ENCODE results near the gene DOK5.
A peak's percentile ranks its signal among the peaks of the same experiment; 100 is the strongest.

Gene DOK5

DNA sequence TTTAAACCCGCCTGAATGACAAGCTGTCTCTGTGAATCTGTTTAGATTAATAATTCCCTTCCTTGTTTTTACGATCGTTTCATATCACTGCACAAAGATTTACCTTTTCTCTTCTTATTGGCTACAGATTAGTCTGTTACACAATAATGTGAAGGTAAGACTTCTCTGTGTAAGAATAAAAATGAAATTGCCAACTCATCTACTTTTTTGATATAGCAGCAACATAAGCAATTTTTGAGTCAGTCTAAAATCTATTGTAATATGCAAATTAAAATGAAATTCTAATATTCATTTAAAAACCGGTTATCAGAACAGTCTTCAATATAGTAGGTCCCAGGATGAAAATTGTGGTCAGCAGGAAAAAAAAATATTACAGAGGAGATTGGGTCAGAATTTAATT is 155.2 kb downstream of the DOK5 start:
- Mint-ChIP-seq H3K4me1 (peaks cover 11% of the 10 kb centered on the region), H3K36me3 (no peaks in the 10 kb centered on the region), H3K27ac (no peak overlapping the region), H3K4me3 (no peak overlapping the region), H3K9me3 (no peaks in the 10 kb centered on the region), H3K27me3 (peaks cover 6% of the 10 kb centered on the region)
- DNase-seq (ENCODE audit: low spot score in 2 of 2) (no peak), ATAC-seq (ENCODE audit: low read depth) (no peak)

DNA sequence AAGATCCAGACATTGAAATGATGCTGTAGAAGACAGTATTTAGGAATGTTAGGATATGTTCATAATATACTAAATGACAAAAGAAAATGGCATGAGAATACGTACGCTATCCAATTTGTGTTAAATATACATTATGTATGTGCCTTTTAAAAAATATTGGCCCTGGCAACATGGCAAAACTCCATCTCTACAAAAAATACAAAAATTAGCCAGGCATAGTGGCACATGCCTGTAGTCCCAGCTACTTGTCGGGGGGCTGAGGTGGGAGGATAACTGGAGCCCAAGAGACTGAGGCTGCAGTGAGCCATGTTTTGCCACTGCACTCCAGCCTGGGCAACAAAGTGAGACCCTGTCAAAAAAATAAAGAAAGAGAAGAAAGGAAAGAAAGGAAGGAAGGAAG is 155.7 kb downstream of the DOK5 start:
- Mint-ChIP-seq H3K27ac (no peak overlapping the region), H3K36me3 (no peaks in the 10 kb centered on the region), H3K27me3 (peaks cover 4% of the 10 kb centered on the region), H3K4me3 (no peak overlapping the region), H3K4me1 (peaks cover 11% of the 10 kb centered on the region), H3K9me3 (no peaks in the 10 kb centered on the region)
- ATAC-seq (ENCODE audit: low read depth) (no peak), DNase-seq (ENCODE audit: low spot score in 2 of 2) (no peak)

DNA sequence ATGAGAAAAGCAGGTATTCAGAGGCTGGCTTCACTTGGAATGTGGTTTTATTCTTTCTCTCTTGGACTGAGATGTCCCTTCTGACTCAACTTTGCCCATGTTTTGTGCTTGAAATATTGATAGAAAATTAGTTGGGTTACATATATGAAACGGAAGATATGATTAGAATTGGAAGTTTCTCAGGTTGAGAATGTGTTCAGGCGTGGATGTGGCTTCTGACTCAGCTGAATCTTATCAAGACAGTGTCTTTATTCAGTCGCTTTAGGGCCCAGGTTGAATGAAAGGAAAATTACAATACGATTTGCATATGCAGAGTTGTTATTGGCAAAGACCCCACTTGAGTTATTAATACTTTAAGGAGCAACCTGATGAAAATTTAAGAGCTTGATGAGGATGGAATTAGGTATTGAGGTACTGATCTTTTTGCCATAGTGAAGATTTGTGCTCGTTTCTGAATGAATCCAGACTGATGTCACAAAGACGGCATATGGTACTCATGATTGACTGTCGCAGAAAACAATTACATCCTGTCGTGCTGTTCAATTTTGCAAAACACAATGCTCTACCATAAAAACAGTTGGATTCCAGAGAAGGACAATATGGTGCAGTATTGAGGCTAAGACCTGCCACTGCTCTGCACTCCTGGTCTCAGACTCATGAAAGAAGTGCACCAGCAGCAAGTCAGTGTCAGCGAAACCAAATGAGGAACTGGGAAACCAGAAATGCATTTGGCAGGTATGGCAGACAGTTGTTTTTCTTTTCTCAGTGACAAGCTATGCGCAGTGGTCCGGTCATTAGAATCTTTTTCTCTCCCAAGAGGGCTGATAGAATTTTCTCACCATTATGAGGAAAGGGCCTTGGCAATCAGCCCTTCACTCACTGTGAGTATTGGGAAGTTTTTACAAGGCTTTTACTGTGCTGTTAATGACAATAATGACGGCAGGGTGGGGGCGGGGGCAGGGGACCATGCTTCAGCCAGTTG is 158.3 kb downstream of the DOK5 start:
- Mint-ChIP-seq H3K9me3 (no peaks in the 10 kb centered on the region), H3K4me3 (peak overlapping the region; percentile 50), H3K27ac (peak overlapping the region; percentile 45), H3K27me3 (peaks cover 2% of the 10 kb centered on the region), H3K36me3 (no peaks in the 10 kb centered on the region), H3K4me1 (peaks cover 11% of the 10 kb centered on the region)
- DNase-seq (ENCODE audit: low spot score in 2 of 2) (peak; percentile 11 to 26), ATAC-seq (ENCODE audit: low read depth) (peak; percentile 93)

DNA sequence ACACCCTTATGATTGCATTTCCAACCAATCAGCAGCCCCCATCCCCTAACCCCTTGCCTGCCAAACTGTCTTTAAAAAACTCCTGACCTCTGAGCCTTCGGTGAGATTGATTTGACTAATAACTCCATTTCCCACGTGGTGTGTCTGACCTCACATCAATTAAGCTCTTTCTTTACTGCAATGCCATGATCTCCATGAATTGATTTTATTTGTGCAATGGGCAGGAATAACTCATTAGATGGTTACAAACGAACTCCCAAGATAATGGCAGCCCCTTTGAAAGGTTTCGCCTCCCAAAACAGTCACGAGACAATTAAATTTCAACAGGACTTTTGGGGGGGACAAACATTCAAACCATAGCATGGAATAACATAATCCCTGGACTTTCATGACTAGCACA is 161.2 kb downstream of the DOK5 start:
- ATAC-seq (ENCODE audit: low read depth) (no peak), DNase-seq (ENCODE audit: low spot score in 2 of 2) (no peak)
- Mint-ChIP-seq H3K27me3 (peaks cover 2% of the 10 kb centered on the region), H3K4me1 (peaks cover 11% of the 10 kb centered on the region), H3K36me3 (no peaks in the 10 kb centered on the region), H3K27ac (no peak overlapping the region), H3K4me3 (no peak overlapping the region), H3K9me3 (no peaks in the 10 kb centered on the region)

DNA sequence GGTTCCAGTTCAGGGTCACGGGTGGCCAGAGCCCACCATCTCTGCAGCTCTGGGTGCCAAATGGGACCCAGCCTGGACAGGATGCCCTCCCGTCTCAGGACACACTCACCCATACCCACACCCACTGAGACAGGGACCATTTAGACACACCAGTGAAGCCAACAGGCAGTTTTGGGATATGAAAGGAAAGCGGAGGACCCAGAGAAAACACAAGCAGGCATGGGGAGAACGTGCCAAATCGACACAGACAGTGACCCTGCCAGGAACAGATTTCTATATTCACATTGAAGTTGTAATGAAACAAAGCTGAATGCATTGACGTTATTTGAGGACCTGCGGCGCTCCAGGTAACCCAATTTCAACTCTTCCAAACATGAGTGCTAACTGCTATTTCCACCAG is 164.5 kb downstream of the DOK5 start:
- ATAC-seq (ENCODE audit: low read depth) (no peak), DNase-seq (ENCODE audit: low spot score in 2 of 2) (no peak)
- Mint-ChIP-seq H3K27me3 (peaks cover 4% of the 10 kb centered on the region), H3K4me1 (no peaks in the 10 kb centered on the region), H3K4me3 (no peak overlapping the region), H3K36me3 (no peaks in the 10 kb centered on the region), H3K27ac (no peak overlapping the region), H3K9me3 (no peaks in the 10 kb centered on the region)

DNA sequence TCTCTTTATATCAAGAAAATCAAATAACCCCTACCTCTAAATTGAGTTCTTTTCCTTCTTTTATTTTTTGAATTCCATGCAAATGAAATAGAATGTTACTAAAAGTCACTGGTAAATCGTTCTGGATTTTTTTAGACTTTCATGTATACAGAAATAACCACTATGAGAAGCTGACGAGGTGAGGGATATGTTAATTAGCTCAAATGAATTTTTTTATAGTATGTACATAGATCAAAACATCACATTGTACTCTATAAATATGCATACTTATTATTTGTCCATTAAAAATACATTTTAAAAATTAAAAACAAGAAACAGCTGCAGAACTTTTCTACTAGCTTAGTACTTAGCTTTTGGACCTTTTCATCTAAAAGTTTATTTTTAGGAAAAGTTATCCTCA is 165.4 kb downstream of the DOK5 start:
- H3K9me3 Mint-ChIP-seq, result no peaks in the 10 kb centered on the region
- no peak for ATAC-seq (ENCODE audit: low read depth)
- H3K4me1 Mint-ChIP-seq, result no peaks in the 10 kb centered on the region
- no peak overlapping the region for H3K27ac Mint-ChIP-seq
- H3K4me3 Mint-ChIP-seq, result no peak overlapping the region
- H3K36me3 Mint-ChIP-seq, result no peaks in the 10 kb centered on the region
- H3K27me3 Mint-ChIP-seq, result peaks cover 4% of the 10 kb centered on the region
- no peak for DNase-seq (ENCODE audit: low spot score in 2 of 2)

DNA sequence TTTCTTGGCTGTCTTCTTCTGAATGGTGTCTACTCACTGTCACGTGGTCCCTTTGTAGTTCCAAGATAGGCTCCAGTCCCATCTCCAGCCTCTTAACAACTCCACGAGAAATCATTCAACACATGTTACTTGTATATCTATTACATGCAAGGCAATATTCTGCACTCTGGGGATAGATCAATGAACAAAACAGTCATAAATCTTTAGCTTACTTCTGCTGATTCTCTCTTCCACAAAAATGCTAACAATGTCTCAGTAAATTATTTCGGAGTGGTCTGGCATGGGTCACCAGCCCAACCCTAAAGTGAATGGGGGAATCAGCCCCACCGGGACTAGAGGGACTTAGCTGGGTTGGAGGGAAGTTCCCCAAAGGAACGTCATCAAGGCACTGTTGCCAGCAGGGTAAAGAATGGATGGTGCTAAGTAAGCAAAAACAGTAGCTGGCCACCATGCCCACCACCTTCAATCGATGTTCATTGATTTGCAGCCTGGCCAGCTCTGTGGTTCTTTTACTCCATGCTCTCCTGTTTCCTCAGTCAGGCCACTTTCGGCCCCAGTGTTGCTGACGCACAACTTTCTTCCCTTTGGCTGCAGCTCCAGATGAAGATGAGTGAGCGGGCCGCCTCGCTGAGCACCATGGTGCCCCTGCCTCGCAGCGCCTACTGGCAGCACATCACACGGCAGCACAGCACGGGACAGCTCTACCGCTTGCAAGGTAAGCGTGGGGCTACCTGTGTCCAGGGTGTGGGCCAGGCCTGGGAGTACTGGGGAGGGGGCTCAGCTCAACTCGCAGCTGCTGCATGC is 167.7 kb downstream of the DOK5 start:
- Mint-ChIP-seq H3K4me3 (no peak overlapping the region), H3K36me3 (no peaks in the 10 kb centered on the region), H3K4me1 (no peaks in the 10 kb centered on the region), H3K27ac (no peak overlapping the region), H3K9me3 (no peaks in the 10 kb centered on the region), H3K27me3 (peaks cover 4% of the 10 kb centered on the region)
- no peak for DNase-seq (ENCODE audit: low spot score in 2 of 2)
- ATAC-seq (ENCODE audit: low read depth), result no peak

DNA sequence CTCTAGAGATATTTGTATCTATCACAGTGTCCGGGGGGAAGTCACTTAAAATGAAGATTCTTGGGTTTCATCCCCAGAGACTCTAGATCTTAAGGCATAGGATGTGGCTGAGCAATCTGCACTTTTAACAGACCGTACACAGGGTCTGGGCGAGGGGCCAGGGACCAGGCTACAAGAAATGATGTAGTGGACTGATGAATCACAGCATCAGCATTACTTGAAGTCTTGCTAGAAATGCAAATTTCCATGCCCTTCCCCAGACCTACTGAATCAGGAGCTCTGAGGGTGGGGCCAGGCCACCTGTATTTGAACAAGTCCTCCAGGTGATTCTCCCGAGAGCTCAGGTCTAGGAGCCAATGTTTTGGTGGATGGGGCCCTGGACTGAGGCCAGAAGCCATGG is 168.4 kb downstream of the DOK5 start:
- H3K27me3 Mint-ChIP-seq, result peaks cover 6% of the 10 kb centered on the region
- no peaks in the 10 kb centered on the region for H3K4me1 Mint-ChIP-seq
- no peak overlapping the region for H3K27ac Mint-ChIP-seq
- no peaks in the 10 kb centered on the region for H3K36me3 Mint-ChIP-seq
- DNase-seq (ENCODE audit: low spot score in 2 of 2) (no peak), ATAC-seq (ENCODE audit: low read depth) (no peak)
- H3K4me3 Mint-ChIP-seq, result no peak overlapping the region
- H3K9me3 Mint-ChIP-seq, result no peaks in the 10 kb centered on the region

DNA sequence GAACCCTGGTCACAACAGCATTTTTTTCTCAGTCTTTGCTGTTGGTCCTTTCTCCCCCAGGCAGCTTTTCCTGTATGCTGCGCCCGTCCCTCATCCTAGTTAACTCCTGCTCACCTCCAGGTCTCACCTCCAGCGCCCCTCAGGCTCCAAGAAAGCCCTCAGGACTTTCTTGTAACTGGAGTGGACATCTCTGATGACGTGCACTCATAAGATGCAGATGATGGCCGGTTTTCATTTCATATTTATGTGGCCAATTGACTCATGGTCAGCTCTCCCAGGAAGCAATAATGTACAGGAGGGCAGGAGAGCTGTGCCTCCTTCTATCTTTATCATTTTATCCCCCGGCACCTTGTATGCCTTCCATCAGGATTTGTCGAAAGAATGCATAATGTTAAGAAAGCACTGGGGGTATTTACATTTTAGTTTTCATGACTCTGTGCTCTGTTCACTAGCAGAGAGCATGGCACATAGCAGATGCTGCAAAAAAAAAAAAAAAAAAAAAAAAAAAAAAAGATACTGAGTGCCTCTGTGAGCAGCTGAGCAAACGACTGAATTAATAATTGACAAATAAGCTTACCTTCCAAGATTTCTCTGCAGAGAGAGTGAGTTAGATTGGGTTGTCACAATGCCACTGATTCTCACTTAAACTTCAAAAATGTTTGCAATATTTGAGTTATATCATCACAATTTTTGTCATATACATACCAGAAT is 170.2 kb downstream of the DOK5 start:
- Mint-ChIP-seq H3K36me3 (no peaks in the 10 kb centered on the region), H3K4me3 (no peak overlapping the region), H3K27me3 (peaks cover 4% of the 10 kb centered on the region), H3K27ac (no peak overlapping the region), H3K4me1 (no peaks in the 10 kb centered on the region), H3K9me3 (no peaks in the 10 kb centered on the region)
- DNase-seq (ENCODE audit: low spot score in 2 of 2) (no peak), ATAC-seq (ENCODE audit: low read depth) (no peak)

DNA sequence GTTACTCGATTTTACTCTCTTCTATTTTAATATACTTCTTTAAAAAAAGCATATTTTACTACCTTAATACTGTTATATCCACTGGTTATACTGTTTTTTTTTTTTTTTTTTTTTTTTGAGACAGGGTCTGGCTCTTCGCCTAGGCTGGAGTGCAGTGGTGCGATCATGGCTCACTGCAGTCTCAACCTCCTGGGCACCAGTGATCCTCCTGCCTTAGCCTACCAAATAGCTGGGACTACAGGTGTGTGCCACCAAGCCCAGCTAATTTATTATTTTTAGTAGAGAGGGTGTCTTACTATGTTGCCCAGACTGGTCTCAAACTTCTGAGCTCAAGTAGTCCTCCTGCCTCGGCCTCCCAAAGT is 170.7 kb downstream of the DOK5 start:
- no peak overlapping the region for H3K27ac Mint-ChIP-seq
- H3K36me3 Mint-ChIP-seq, result no peaks in the 10 kb centered on the region
- H3K9me3 Mint-ChIP-seq, result no peaks in the 10 kb centered on the region
- DNase-seq (ENCODE audit: low spot score in 2 of 2) (no peak), ATAC-seq (ENCODE audit: low read depth) (no peak)
- H3K27me3 Mint-ChIP-seq, result peaks cover 7% of the 10 kb centered on the region
- H3K4me1 Mint-ChIP-seq, result no peaks in the 10 kb centered on the region
- H3K4me3 Mint-ChIP-seq, result no peak overlapping the region

DNA sequence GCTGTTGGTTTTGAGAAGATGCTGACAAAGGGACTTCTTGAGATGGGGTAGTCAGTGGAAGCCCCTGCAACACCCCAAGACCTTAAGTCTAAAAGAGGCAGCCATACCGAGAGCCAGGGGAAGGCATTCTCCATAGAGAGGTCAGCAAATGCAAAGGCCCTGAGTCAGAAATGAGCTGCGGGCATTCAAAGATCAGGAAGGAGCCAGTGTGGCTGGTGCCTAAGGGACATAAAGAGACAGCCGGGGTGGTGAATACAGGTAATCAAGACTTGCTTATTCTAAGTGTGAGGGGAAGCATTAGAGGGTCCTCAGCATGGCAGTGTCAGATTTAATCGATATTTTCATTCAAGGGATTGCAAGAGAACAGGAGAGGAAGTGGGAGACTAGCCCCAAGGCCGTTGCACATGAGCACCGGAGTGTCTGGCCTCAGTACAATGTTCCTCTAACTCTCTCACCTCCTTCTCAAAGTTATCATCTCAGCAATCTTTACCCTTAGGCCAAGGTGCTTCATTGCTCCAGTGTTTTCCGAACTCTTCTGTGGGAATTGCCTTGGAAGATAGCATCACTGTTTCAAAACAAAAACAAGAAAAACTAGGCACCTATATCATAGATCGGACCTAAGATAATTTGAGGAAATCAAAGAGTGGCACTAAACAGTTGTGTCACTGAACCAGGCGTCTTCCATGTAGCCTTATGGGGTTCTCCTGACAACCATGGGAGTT is 173.2 kb downstream of the DOK5 start:
- H3K4me3 Mint-ChIP-seq, result no peak overlapping the region
- H3K9me3 Mint-ChIP-seq, result no peaks in the 10 kb centered on the region
- H3K27ac Mint-ChIP-seq, result no peak overlapping the region
- H3K4me1 Mint-ChIP-seq, result no peaks in the 10 kb centered on the region
- DNase-seq (ENCODE audit: low spot score in 2 of 2) (no peak), ATAC-seq (ENCODE audit: low read depth) (no peak)
- H3K36me3 Mint-ChIP-seq, result no peaks in the 10 kb centered on the region
- H3K27me3 Mint-ChIP-seq, result peaks cover 5% of the 10 kb centered on the region

DNA sequence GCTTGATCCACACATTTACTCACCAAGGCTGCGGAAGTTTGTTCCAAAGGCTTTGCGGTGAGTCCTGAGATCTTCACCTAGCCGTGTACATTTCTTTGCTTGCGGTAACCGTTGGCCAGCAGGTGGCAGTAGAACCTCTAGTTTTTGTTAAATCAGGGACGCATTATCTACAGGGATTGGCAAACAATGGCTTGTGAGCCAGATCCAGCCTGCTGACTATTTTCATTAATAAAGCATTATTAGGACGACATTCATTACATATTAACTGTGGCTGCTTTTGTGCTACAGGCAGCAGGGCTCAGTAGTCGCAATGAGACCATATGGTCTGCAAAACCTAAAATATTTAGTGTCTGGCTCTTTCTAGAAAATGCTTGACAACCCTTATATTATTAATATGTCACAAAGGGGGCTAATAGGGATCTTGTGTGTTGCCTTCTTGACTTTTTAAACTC is 174.1 kb downstream of the DOK5 start:
- peak; percentile 48 to 65 for DNase-seq (ENCODE audit: low spot score in 2 of 2)
- peak; percentile 53 for ATAC-seq (ENCODE audit: low read depth)
- Mint-ChIP-seq H3K36me3 (no peaks in the 10 kb centered on the region), H3K9me3 (no peaks in the 10 kb centered on the region), H3K4me1 (no peaks in the 10 kb centered on the region), H3K27ac (no peak overlapping the region), H3K4me3 (no peak overlapping the region), H3K27me3 (peaks cover 5% of the 10 kb centered on the region)

DNA sequence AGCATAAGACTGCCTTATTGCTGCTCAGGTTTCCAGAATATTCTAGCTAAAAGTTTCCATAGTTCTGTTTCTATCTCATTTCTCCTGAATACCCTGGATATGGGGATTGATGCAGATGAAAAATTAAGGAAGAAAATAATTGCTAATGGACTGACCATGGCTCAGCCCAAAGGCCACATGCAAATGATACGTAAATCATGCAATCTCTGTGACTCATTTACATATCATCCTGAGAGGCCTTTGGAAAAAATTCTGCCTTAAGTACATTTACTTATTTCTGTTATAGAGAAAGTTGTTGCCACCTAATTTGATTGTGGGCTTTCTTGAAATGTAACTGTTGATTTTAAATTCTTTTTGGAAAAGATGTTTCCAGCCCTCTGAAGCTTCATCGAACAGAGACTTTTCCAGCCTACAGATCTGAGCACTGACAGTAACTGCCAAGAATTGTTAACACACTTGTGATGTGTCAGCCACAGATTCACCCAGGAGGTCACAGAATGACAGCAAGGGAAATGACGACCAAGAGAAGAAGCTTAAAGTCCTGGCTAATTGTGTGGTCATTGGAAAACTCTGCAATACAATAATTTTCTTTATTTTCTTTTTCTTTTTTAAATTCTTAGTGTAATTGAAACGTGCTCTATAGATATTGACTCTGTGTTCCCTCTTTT is 174.8 kb downstream of the DOK5 start:
- no peaks in the 10 kb centered on the region for H3K9me3 Mint-ChIP-seq
- no peak for ATAC-seq (ENCODE audit: low read depth)
- H3K27me3 Mint-ChIP-seq, result peaks cover 8% of the 10 kb centered on the region

More for the DNA sequence above, 174.8 kb downstream of the DOK5 start:
- Mint-ChIP-seq H3K36me3 (no peaks in the 10 kb centered on the region), H3K4me1 (no peaks in the 10 kb centered on the region), H3K4me3 (no peak overlapping the region), H3K27ac (no peak overlapping the region)
- DNase-seq (ENCODE audit: low spot score in 2 of 2), result no peak

All from memory B cell (primary cell).